Neural progenitor cell (in vitro differentiated cells): ENCODE results near the gene OR7C2. TPM values are rescaled to one million over a fixed set of nuclear protein-coding genes. Genes with fewer than 3 reads are reported as not detected.

Experiments used
- DNase-seq: peaks from one replicate; pipeline ENCODE4 v3.0.0-alpha.2; 2016; ENCODE audit warnings: low spot score
- H2AFZ ChIP-seq: fragments of 200-600 bp; sonication (generic); replicated peaks from 2 replicates; pipeline ENCODE4 v1.6.1; 2016; ENCODE audit warnings: antibody characterized with exemption
- H3F3A ChIP-seq: fragments of 200-600 bp; sonication (generic); 2 replicates; pipeline ENCODE4 v1.6.1; 2016; ENCODE audit warnings: antibody characterized with exemption, low read depth
- H3K27ac ChIP-seq: fragments of 200-600 bp; sonication (generic); 2 replicates; pipeline ENCODE4 v1.5.1; 2016; ENCODE audit warnings: mild to moderate bottlenecking
- H3K27me3 ChIP-seq: fragments of 200-600 bp; sonication (generic); 2 replicates; pipeline ENCODE4 v1.6.1; 2016; ENCODE audit warnings: mild to moderate bottlenecking, moderate library complexity
- H3K36me3 ChIP-seq: fragments of 200-600 bp; sonication (generic); 2 replicates; pipeline ENCODE4 v1.5.1; 2016
- H3K4me1 ChIP-seq: fragments of 200-600 bp; sonication (generic); 2 replicates; pipeline ENCODE4 v1.6.1; 2016; ENCODE audit warnings: mixed run types
- H3K4me2 ChIP-seq: fragments of 200-600 bp; sonication (generic); 2 replicates; pipeline ENCODE4 v1.6.1; 2016
- H3K4me3 ChIP-seq: fragments of 200-600 bp; sonication (generic); 2 replicates; pipeline ENCODE4 v1.5.1; 2016
- H3K79me2 ChIP-seq: fragments of 200-600 bp; sonication (generic); 2 replicates; pipeline ENCODE4 v1.6.1; 2016; ENCODE audit warnings: low read depth
- H3K9ac ChIP-seq: fragments of 200-600 bp; sonication (generic); 2 replicates; pipeline ENCODE4 v1.6.1; 2016
- H3K9me3 ChIP-seq: fragments of 200-600 bp; sonication (generic); 2 replicates; pipeline ENCODE4 v1.5.1; 2016; ENCODE audit warnings: low read depth
- H4K20me1 ChIP-seq: fragments of 200-600 bp; sonication (generic); 2 replicates; pipeline ENCODE4 v1.6.1; 2016; ENCODE audit warnings: low read depth
- H3K27ac Mint-ChIP-seq: 3 replicates; pipeline ENCODE4 v1.8.0; 2021; ENCODE audit warnings: mixed read lengths
- H3K27me3 Mint-ChIP-seq: 2 replicates; pipeline ENCODE4 v1.8.0; 2022; ENCODE audit warnings: low read depth, mild to moderate bottlenecking, inconsistent platforms, moderate library complexity, mixed read lengths; ENCODE audit not compliant: insufficient read depth
- H3K36me3 Mint-ChIP-seq: 3 replicates; pipeline ENCODE4 v1.8.0; 2021; ENCODE audit warnings: mixed read lengths
- H3K4me1 Mint-ChIP-seq: 3 replicates; pipeline ENCODE4 v1.8.0; 2021; ENCODE audit warnings: mixed read lengths
- H3K4me3 Mint-ChIP-seq: 3 replicates; pipeline ENCODE4 v1.8.0; 2021; ENCODE audit warnings: mild to moderate bottlenecking, moderate library complexity, mixed read lengths
- H3K9me3 Mint-ChIP-seq: 3 replicates; pipeline ENCODE4 v1.8.0; 2020; ENCODE audit warnings: mixed read lengths
- CTCF ChIP-seq: fragments of 200-600 bp; sonication (generic); IDR thresholded peaks from 2 replicates; pipeline ENCODE4 v1.5.1; 2017; ENCODE audit warnings: antibody characterized with exemption, mild to moderate bottlenecking
- EZH2 ChIP-seq: fragments of 200-600 bp; sonication (generic); IDR thresholded peaks from 2 replicates; pipeline ENCODE4 v1.6.1; 2017; ENCODE audit warnings: antibody characterized with exemption, mild to moderate bottlenecking, moderate library complexity
- EZH2phosphoT487 ChIP-seq: fragments of 200-600 bp; sonication (generic); IDR thresholded peaks from 2 replicates; pipeline ENCODE4 v1.6.1; 2017; ENCODE audit warnings: antibody characterized with exemption
- total RNA-seq: library from RNA; depleted of rRNA; stranded (reverse); fragments of >200 nt; gene quantifications from 2 replicates; pipeline ENCODE4 v1.2.3, GENCODE V29; 2015; ENCODE audit warnings: low replicate concordance

OR7C2 gene
- total RNA-seq, 1 donor from 2014 or later: not detected

GRCh38 chr19:14968247-14968646 lies 27.0 kb downstream of the OR7C2 start:
- H3K4me2 ChIP-seq: no peak overlapping the region
- H3K27ac ChIP-seq: no peak overlapping the region
- no peaks in the 10 kb centered on the region for H3K27me3 ChIP-seq
- Mint-ChIP-seq H3K4me1 (peaks cover under 1% of the 10 kb centered on the region), H3K27me3 (peaks cover 9% of the 10 kb centered on the region), H3K9me3 (no peaks in the 10 kb centered on the region), H3K4me3 (no peak overlapping the region), H3K27ac (no peak overlapping the region), H3K36me3 (peaks cover 3% of the 10 kb centered on the region)
- H4K20me1 ChIP-seq: no peaks in the 10 kb centered on the region
- DNase-seq: no peak
- peaks cover 4% of the 10 kb centered on the region for H3K4me1 ChIP-seq
- no peaks in the 10 kb centered on the region for H3K79me2 ChIP-seq
- no peak overlapping the region for H3K4me3 ChIP-seq
- H3K36me3 ChIP-seq: no peaks in the 10 kb centered on the region
- TF ChIP-seq CTCF: no peak
- no peak overlapping the region for H3K9ac ChIP-seq
- no peaks in the 10 kb centered on the region for H3K9me3 ChIP-seq
- no peaks in the 10 kb centered on the region for H3F3A ChIP-seq
- H2AFZ ChIP-seq: no peak overlapping the region

- no peak overlapping the region for H3K4me2 ChIP-seq
- TF ChIP-seq CTCF (no peak), EZH2 (no peak), EZH2phosphoT487 (no peak)
- no peak overlapping the region for H3K4me3 Mint-ChIP-seq
- H3K27me3 Mint-ChIP-seq: peaks cover 9% of the 10 kb centered on the region
- no peaks in the 10 kb centered on the region for H3K9me3 Mint-ChIP-seq
- H3K27ac Mint-ChIP-seq: no peak overlapping the region
- no peak overlapping the region for H3K4me3 ChIP-seq
- H3K4me1 ChIP-seq: peaks cover 10% of the 10 kb centered on the region
- H3K36me3 Mint-ChIP-seq: no peaks in the 10 kb centered on the region
- H3K9me3 ChIP-seq: no peaks in the 10 kb centered on the region
- H2AFZ ChIP-seq: no peak overlapping the region
- no peaks in the 10 kb centered on the region for H4K20me1 ChIP-seq
- H3K4me1 Mint-ChIP-seq: peaks cover 2% of the 10 kb centered on the region
- H3F3A ChIP-seq: peaks cover 12% of the 10 kb centered on the region
- H3K36me3 ChIP-seq: no peaks in the 10 kb centered on the region
- no peak overlapping the region for H3K9ac ChIP-seq
- DNase-seq: no peak
- H3K79me2 ChIP-seq: no peaks in the 10 kb centered on the region
- no peaks in the 10 kb centered on the region for H3K27me3 ChIP-seq
- no peak overlapping the region for H3K27ac ChIP-seq
Measured at GRCh38 chr19:14971474-14971873, 30.2 kb downstream of the OR7C2 start.

GRCh38 chr19:14972676-14973075 lies 31.4 kb downstream of the OR7C2 start:
- Histone ChIP-seq H2AFZ (no peak overlapping the region), H3K27ac (no peak overlapping the region), H3K27me3 (no peaks in the 10 kb centered on the region), H3K36me3 (no peaks in the 10 kb centered on the region), H3K4me2 (no peak overlapping the region), H3K4me3 (no peak overlapping the region), H3K9me3 (no peaks in the 10 kb centered on the region), H4K20me1 (no peaks in the 10 kb centered on the region), H3K4me1 (peaks cover 10% of the 10 kb centered on the region), H3K9ac (no peak overlapping the region), H3K79me2 (no peaks in the 10 kb centered on the region), H3F3A (peaks cover 12% of the 10 kb centered on the region)
- Mint-ChIP-seq H3K27ac (no peak overlapping the region), H3K27me3 (peaks cover 9% of the 10 kb centered on the region), H3K4me1 (peaks cover 2% of the 10 kb centered on the region), H3K36me3 (no peaks in the 10 kb centered on the region), H3K9me3 (no peaks in the 10 kb centered on the region), H3K4me3 (no peak overlapping the region)
- TF ChIP-seq CTCF: no peak
- no peak for TF ChIP-seq EZH2
- no peak for TF ChIP-seq EZH2phosphoT487
- DNase-seq: no peak

- Histone ChIP-seq H2AFZ (no peak overlapping the region), H3K9me3 (no peaks in the 10 kb centered on the region), H4K20me1 (no peaks in the 10 kb centered on the region), H3K4me3 (no peak overlapping the region), H3K79me2 (no peaks in the 10 kb centered on the region), H3K27ac (no peak overlapping the region), H3K4me2 (no peak overlapping the region), H3K4me1 (peaks cover 10% of the 10 kb centered on the region), H3K9ac (no peak overlapping the region), H3K36me3 (no peaks in the 10 kb centered on the region), H3F3A (peaks cover 12% of the 10 kb centered on the region), H3K27me3 (peaks cover 14% of the 10 kb centered on the region)
- H3K36me3 Mint-ChIP-seq: no peaks in the 10 kb centered on the region
- TF ChIP-seq EZH2: no peak
- TF ChIP-seq EZH2phosphoT487: no peak
- peaks cover 13% of the 10 kb centered on the region for H3K4me1 Mint-ChIP-seq
- H3K4me3 Mint-ChIP-seq: no peak overlapping the region
- H3K27ac Mint-ChIP-seq: no peak overlapping the region
- no peaks in the 10 kb centered on the region for H3K9me3 Mint-ChIP-seq
- DNase-seq: no peak
- H3K27me3 Mint-ChIP-seq: peaks cover 7% of the 10 kb centered on the region
Measured at GRCh38 chr19:14974488-14974887, 33.2 kb downstream of the OR7C2 start.
